Measurements from ENCODE around the gene ARHGAP4.
A peak's percentile ranks its signal among the peaks of the same experiment; 100 is the strongest.

ARHGAP4 gene

GRCh38 chrX:153925739-153926551, at the start of gene ARHGAP4:
ARHGAP4 (minus strand) TSS chrX:153926264; CDS start chrX:153926202, 62 bp downstream.
- DNase-seq, result no peak

- DNase-seq, result no peak
These were observed 48.7 kb upstream of the ARHGAP4 start for GRCh38 chrX:153974726-153975286.

GRCh38 chrX:153974003-153974725, 48.1 kb upstream of the ARHGAP4 start:
- no peak for DNase-seq

GRCh38 chrX:153973127-153974002, 47.3 kb upstream of the ARHGAP4 start:
- no peak for DNase-seq

- peak; percentile 79 for DNase-seq
These were observed 46.5 kb upstream of the ARHGAP4 start, which contains the start of gene TMEM187 for GRCh38 chrX:153972368-153973126. TMEM187 (plus strand) TSS chrX:153972754; CDS start chrX:153982063, 9,309 bp downstream.

- peak; percentile 96 for DNase-seq
These were observed 45.6 kb upstream of the ARHGAP4 start, which contains the start of gene HCFC1 for GRCh38 chrX:153971450-153972367. HCFC1 (minus strand) TSS chrX:153971818; CDS start chrX:153970840, 978 bp downstream.

- DNase-seq, result peak; percentile 83
These were observed 45.0 kb upstream of the ARHGAP4 start for GRCh38 chrX:153971124-153971449.

- no peak for DNase-seq
These were observed 44.5 kb upstream of the ARHGAP4 start for GRCh38 chrX:153970357-153971123.

GRCh38 chrX:153969904-153970356, 43.9 kb upstream of the ARHGAP4 start:
- DNase-seq, result no peak

GRCh38 chrX:153969125-153969903, 43.2 kb upstream of the ARHGAP4 start:
- DNase-seq, result no peak

GRCh38 chrX:153968754-153969124, 42.7 kb upstream of the ARHGAP4 start:
- DNase-seq, result peak; percentile 71

GRCh38 chrX:153968255-153968654, 42.2 kb upstream of the ARHGAP4 start:
- no peak for DNase-seq

GRCh38 chrX:153967536-153968224, 41.6 kb upstream of the ARHGAP4 start:
- DNase-seq, result peak; percentile 47

- DNase-seq, result no peak
These were observed 40.9 kb upstream of the ARHGAP4 start for GRCh38 chrX:153966841-153967535.

GRCh38 chrX:153966283-153966688, 40.2 kb upstream of the ARHGAP4 start:
- no peak for DNase-seq

GRCh38 chrX:153965406-153965805, 39.3 kb upstream of the ARHGAP4 start:
- no peak for DNase-seq

- no peak for DNase-seq
These were observed 38.0 kb upstream of the ARHGAP4 start for GRCh38 chrX:153964105-153964504.

- no peak for DNase-seq
These were observed 37.5 kb upstream of the ARHGAP4 start for GRCh38 chrX:153963546-153963945.
